Muscle of leg (tissue), 11 donors: ENCODE measurements around the gene FANCM. TPM values are rescaled to one million over a fixed set of nuclear protein-coding genes. Genes with fewer than 3 reads are reported as not detected.
"Not testable (repeated sequence)": the region's sequence is repeated elsewhere in the genome, so short reads cannot be mapped to it uniquely, and the experiment has no call there.

Experiments used
- DNase-seq: peaks from one replicate; pipeline ENCODE4 v3.0.0; 2013
- H3K27ac ChIP-seq: one replicate; pipeline ENCODE4 v1.5.1; 2013; ENCODE audit warnings: mild to moderate bottlenecking, low read length, control low read depth
- H3K27me3 ChIP-seq: one replicate; pipeline ENCODE4 v1.6.1; 2013; ENCODE audit warnings: low read length; ENCODE audit not compliant: control insufficient read depth, insufficient read depth
- H3K36me3 ChIP-seq: one replicate; pipeline ENCODE4 v1.6.1; 2013; ENCODE audit warnings: low read length; ENCODE audit not compliant: control insufficient read depth, insufficient read depth
- H3K4me1 ChIP-seq: one replicate; pipeline ENCODE4 v1.6.1; 2013; ENCODE audit warnings: low read length; ENCODE audit not compliant: control insufficient read depth, insufficient read depth
- H3K4me3 ChIP-seq: one replicate; pipeline ENCODE4 v1.5.1; 2013; ENCODE audit warnings: low read length, control low read depth
- H3K9me3 ChIP-seq: replicated peaks from 2 replicates; pipeline ENCODE4 v1.6.1; 2013; ENCODE audit warnings: low read depth, low read length; ENCODE audit not compliant: control insufficient read depth
- WGBS: methylation state at CpG from one replicate; pipeline ENCODE4 v1.1.5; 2013; ENCODE audit warnings: missing lambda C conversion rate; ENCODE audit not compliant: insufficient coverage; 5-methylcytosine and 5-hydroxymethylcytosine counted together
- polyA plus RNA-seq, 8 donors: library from polyadenylated mRNA; unstranded; fragments of 120-200 nt; gene quantifications; one replicate each; pipeline versions ENCODE4 v1.2.1 to v1.2.3, GENCODE V29; 2013; ENCODE audit warnings: inconsistent platforms in 1 of 8, low replicate concordance in 1 of 8; ENCODE audit not compliant: insufficient read length in 8 of 8, insufficient read depth in 1 of 8
- total RNA-seq: library from RNA; stranded (reverse); fragments of 120-200 nt; gene quantifications from one replicate; pipeline ENCODE4 v1.2.4, GENCODE V29; 2013

Gene FANCM
- total and polyA plus RNA-seq, 9 donors: 5.5 to 8.5 (median 7.5) TPM

- no peaks in the 10 kb centered on the region for H3K27me3 ChIP-seq
- no peak overlapping the region for H3K27ac ChIP-seq
- WGBS: no CpG with 5 or more reads among the region's 2 CpGs
- no peak for DNase-seq
- H3K4me1 ChIP-seq: no peaks in the 10 kb centered on the region
- no peak overlapping the region for H3K4me3 ChIP-seq
- no peaks in the 10 kb centered on the region for H3K9me3 ChIP-seq
- peaks cover 3% of the 10 kb centered on the region for H3K36me3 ChIP-seq
These were observed 49.5 kb downstream of the FANCM start for GRCh38 chr14:45185100-45185814.

GRCh38 chr14:45194964-45195363 lies 59.2 kb downstream of the FANCM start:
- Histone ChIP-seq H3K4me1 (no peaks in the 10 kb centered on the region), H3K27me3 (no peaks in the 10 kb centered on the region), H3K27ac (no peak overlapping the region), H3K36me3 (peaks cover 3% of the 10 kb centered on the region), H3K4me3 (no peak overlapping the region), H3K9me3 (no peaks in the 10 kb centered on the region)
- WGBS: no CpG with 5 or more reads among the region's 4 CpGs
- no peak for DNase-seq

DNA sequence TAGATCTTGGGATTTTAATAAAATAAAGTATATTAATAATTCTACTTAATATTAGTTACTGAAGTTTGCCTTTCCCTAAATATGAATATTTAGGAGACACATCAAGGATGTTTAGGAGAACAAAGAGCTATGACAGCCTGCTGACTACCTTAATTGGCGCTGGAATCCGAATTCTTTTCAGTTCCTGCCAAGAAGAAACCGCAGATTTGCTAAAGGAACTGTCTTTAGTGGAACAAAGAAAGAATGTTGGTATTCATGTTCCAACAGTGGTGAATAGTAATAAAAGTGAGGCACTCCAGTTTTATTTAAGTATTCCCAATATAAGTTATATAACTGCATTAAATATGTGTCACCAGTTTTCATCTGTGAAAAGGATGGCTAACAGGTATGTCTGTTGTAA lies 62.8 kb downstream of the FANCM start:
- no peaks in the 10 kb centered on the region for H3K9me3 ChIP-seq
- no peaks in the 10 kb centered on the region for H3K4me1 ChIP-seq
- no peaks in the 10 kb centered on the region for H3K27me3 ChIP-seq
- DNase-seq: peak; percentile 3
- peaks cover 3% of the 10 kb centered on the region for H3K36me3 ChIP-seq
- 80% methylated on average over 1 of the region's 3 CpGs for WGBS
- H3K4me3 ChIP-seq: no peak overlapping the region
- no peak overlapping the region for H3K27ac ChIP-seq

GRCh38 chr14:45199230-45199629 lies 63.5 kb downstream of the FANCM start:
- no peaks in the 10 kb centered on the region for H3K9me3 ChIP-seq
- H3K36me3 ChIP-seq: peaks cover 3% of the 10 kb centered on the region
- H3K4me3 ChIP-seq: no peak overlapping the region
- DNase-seq: no peak
- no CpG with 5 or more reads among the region's 1 CpG for WGBS
- H3K27ac ChIP-seq: no peak overlapping the region
- H3K4me1 ChIP-seq: no peaks in the 10 kb centered on the region
- H3K27me3 ChIP-seq: no peaks in the 10 kb centered on the region

DNA sequence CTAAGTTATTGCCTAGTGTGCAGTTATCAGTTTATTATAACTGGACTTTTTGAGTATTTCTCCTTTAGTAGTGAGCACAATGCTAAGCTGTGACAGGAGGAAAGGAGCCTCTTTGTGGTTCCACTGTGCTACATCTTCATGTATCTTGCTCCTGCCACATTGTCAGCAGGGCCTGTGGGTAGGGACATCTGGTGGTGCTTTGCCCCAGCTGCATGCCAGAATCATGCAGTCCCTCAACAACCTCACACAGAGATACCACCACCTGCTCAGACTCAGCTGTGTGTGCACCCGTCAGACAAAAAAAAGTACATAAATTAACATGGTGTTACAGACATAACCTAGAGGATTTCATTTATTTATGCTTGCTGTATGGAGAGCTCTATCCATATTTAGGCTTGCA lies 66.2 kb downstream of the FANCM start:
- Histone ChIP-seq H3K27ac (no peak overlapping the region), H3K27me3 (no peaks in the 10 kb centered on the region), H3K9me3 (no peaks in the 10 kb centered on the region), H3K36me3 (peaks cover 8% of the 10 kb centered on the region), H3K4me1 (no peaks in the 10 kb centered on the region), H3K4me3 (no peak overlapping the region)
- peak; percentile 7 for DNase-seq
- WGBS: no CpG with 5 or more reads among the region's 1 CpG

DNA sequence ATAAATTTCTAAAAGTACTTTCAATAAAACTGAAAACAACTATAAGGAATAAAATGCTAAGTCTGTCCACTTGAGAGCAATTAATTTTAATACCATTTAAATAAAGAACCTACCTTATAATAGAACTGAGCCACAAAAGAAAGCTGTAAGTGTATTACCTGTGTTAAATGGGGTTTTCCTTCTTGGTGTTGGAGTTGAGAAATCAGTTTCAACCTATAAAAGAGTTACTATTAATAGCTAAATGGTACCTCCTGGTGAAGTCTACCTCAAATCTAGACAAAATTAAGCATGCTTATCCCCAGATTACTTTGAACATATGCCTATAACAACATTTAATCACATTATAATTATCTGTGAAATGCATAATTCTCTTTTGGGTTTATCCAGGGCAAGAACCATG lies 68.5 kb downstream of the FANCM start:
- Histone ChIP-seq H3K9me3 (no peaks in the 10 kb centered on the region), H3K27ac (no peak overlapping the region), H3K27me3 (no peaks in the 10 kb centered on the region), H3K4me1 (no peaks in the 10 kb centered on the region), H3K36me3 (peaks cover 6% of the 10 kb centered on the region), H3K4me3 (no peak overlapping the region)
- no peak for DNase-seq

DNA sequence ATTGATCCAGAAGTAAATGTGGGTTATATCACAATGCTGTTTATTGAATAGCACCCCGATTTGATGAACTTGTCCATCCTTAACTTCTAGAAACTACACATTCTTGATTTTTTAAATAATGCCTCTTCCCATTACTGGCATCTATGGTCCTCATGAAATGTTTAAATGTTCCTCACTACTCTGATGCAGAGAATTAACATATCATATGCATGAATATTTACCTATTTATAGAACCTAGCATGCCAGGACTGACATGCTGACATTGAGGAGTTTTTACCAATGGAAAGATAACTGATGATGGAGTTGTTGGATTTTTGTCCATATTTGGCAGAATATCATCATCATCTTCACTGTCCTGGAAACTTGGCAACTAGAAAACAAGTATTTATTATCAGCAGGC lies 74.4 kb downstream of the FANCM start:
- peaks cover 25% of the 10 kb centered on the region for H3K36me3 ChIP-seq
- no peaks in the 10 kb centered on the region for H3K9me3 ChIP-seq
- WGBS: no CpG with 5 or more reads among the region's 1 CpG
- no peak for DNase-seq
- H3K27ac ChIP-seq: no peak overlapping the region
- no peak overlapping the region for H3K4me3 ChIP-seq
- no peaks in the 10 kb centered on the region for H3K27me3 ChIP-seq
- H3K4me1 ChIP-seq: no peaks in the 10 kb centered on the region

DNA sequence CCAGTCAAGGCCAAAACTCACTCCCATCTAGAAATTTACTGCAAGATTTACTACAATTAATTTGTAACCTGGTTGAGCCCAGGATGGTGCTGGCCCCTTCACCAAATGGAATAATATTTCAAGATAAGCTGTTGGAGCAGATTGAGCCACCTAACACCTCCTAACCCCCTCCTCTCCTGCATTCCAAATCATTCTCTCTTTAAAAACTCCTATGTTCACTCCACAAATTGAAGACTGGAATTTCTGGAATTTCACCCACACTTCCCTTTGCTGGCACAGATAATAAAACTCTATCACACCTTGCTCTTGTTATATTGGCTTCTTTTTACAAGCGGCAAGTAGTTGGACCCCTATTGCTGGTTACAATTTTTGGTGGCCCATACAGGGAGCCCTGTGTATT lies 75.6 kb downstream of the FANCM start:
- H3K9me3 ChIP-seq: no peaks in the 10 kb centered on the region
- H3K4me1 ChIP-seq: no peaks in the 10 kb centered on the region
- H3K36me3 ChIP-seq: peaks cover 23% of the 10 kb centered on the region
- DNase-seq: no peak
- H3K27ac ChIP-seq: no peak overlapping the region
- H3K4me3 ChIP-seq: no peak overlapping the region
- H3K27me3 ChIP-seq: no peaks in the 10 kb centered on the region
- WGBS: 100% methylated on average over 1 of the region's 1 CpG

GRCh38 chr14:45212231-45212630 lies 76.5 kb downstream of the FANCM start:
- Histone ChIP-seq H3K4me3 (no peak overlapping the region), H3K9me3 (no peaks in the 10 kb centered on the region), H3K4me1 (no peaks in the 10 kb centered on the region), H3K27ac (no peak overlapping the region), H3K27me3 (no peaks in the 10 kb centered on the region), H3K36me3 (peaks cover 21% of the 10 kb centered on the region)
- WGBS: no CpG with 5 or more reads among the region's 3 CpGs
- no peak for DNase-seq

- H3K27me3 ChIP-seq, H3K4me1 ChIP-seq, DNase-seq, H3K4me3 ChIP-seq, H3K27ac ChIP-seq, H3K9me3 ChIP-seq: not testable (repeated sequence)
- peaks cover 22% of the 10 kb centered on the region for H3K36me3 ChIP-seq
- no CpG with 5 or more reads among the region's 1 CpG for WGBS
These were observed 78.0 kb downstream of the FANCM start for GRCh38 chr14:45213716-45214115.

GRCh38 chr14:45214341-45214740 lies 78.6 kb downstream of the FANCM start:
- H3K36me3 ChIP-seq: peaks cover 21% of the 10 kb centered on the region
- not testable (repeated sequence) for H3K27me3 ChIP-seq, H3K4me3 ChIP-seq, H3K27ac ChIP-seq, H3K4me1 ChIP-seq, DNase-seq, H3K9me3 ChIP-seq
- WGBS: no CpG with 5 or more reads among the region's 6 CpGs
